GM12872 (cell line): ENCODE data around the gene ZC3H6.

Source experiments
- CTCF ChIP-seq: IDR thresholded peaks from 3 replicates; pipeline ENCODE4 v1.5.1; 2011; ENCODE audit warnings: low read depth, mild to moderate bottlenecking, low read length, moderate library complexity; ENCODE audit not compliant: insufficient read depth

Gene ZC3H6

GRCh38 chr2:112314856-112315255 lies 39.5 kb downstream of the ZC3H6 start:
- TF ChIP-seq CTCF = no peak

- TF ChIP-seq CTCF = no peak
These were observed 42.1 kb downstream of the ZC3H6 start for GRCh38 chr2:112317303-112318158.

- no peak for TF ChIP-seq CTCF
These were observed 43.1 kb downstream of the ZC3H6 start for GRCh38 chr2:112318515-112318914.

GRCh38 chr2:112321375-112322320 lies 46.3 kb downstream of the ZC3H6 start:
- TF ChIP-seq CTCF = no peak

- TF ChIP-seq CTCF = no peak
These were observed 47.5 kb downstream of the ZC3H6 start for GRCh38 chr2:112322919-112323318.

GRCh38 chr2:112332123-112332696 lies 56.8 kb downstream of the ZC3H6 start:
- TF ChIP-seq CTCF = no peak

GRCh38 chr2:112335600-112335999 lies 60.2 kb downstream of the ZC3H6 start:
- no peak for TF ChIP-seq CTCF
